ENCODE results near the gene TINAGL1.

Gene TINAGL1

GRCh38 chr1:31614414-31615005 lies 38.2 kb downstream of the TINAGL1 start:
- no peak for DNase-seq

- no peak for DNase-seq
Measured at GRCh38 chr1:31615414-31615813, 39.1 kb downstream of the TINAGL1 start.

GRCh38 chr1:31615939-31616338 lies 39.6 kb downstream of the TINAGL1 start:
- DNase-seq, result no peak

- DNase-seq, result no peak
Measured at GRCh38 chr1:31617218-31617915, 41.1 kb downstream of the TINAGL1 start, which contains the start of gene HCRTR1. TSS of gene HCRTR1 (plus strand) at chr1:31617689. CDS start at chr1:31619193, 1,504 bp downstream.

GRCh38 chr1:31617916-31618746 lies 41.8 kb downstream of the TINAGL1 start:
- peak; percentile 37 for DNase-seq

GRCh38 chr1:31618916-31619846 lies 42.9 kb downstream of the TINAGL1 start:
- DNase-seq, result no peak

GRCh38 chr1:31620631-31621497 lies 44.5 kb downstream of the TINAGL1 start:
- no peak for DNase-seq

GRCh38 chr1:31621498-31621820 lies 45.1 kb downstream of the TINAGL1 start:
- no peak for DNase-seq

- DNase-seq, result no peak
Measured at GRCh38 chr1:31621847-31622730, 45.8 kb downstream of the TINAGL1 start.

- no peak for DNase-seq
Measured at GRCh38 chr1:31623365-31623764, 47.0 kb downstream of the TINAGL1 start.

- DNase-seq, result no peak
Measured at GRCh38 chr1:31624309-31624708, 48.0 kb downstream of the TINAGL1 start.

GRCh38 chr1:31624731-31625514 lies 48.6 kb downstream of the TINAGL1 start:
- DNase-seq, result no peak

GRCh38 chr1:31625561-31626222 lies 49.4 kb downstream of the TINAGL1 start:
- DNase-seq, result no peak

- no peak for DNase-seq
Measured at GRCh38 chr1:31626223-31627207, 50.2 kb downstream of the TINAGL1 start.

GRCh38 chr1:31627301-31627929 lies 51.1 kb downstream of the TINAGL1 start:
- DNase-seq, result no peak

GRCh38 chr1:31627930-31628559 lies 51.7 kb downstream of the TINAGL1 start:
- DNase-seq, result no peak
